GM23248 (cell line): Measurements from ENCODE around the gene RC3H2.

Experiments used
- EZH2 ChIP-seq: fragments of 200-600 bp; sonication (generic); IDR thresholded peaks from 2 replicates; pipeline ENCODE4 v1.6.1; 2018; ENCODE audit warnings: antibody characterized with exemption, mild to moderate bottlenecking; ENCODE audit not compliant: insufficient read depth, poor library complexity, severe bottlenecking
- EZH2phosphoT487 ChIP-seq: fragments of 200-600 bp; sonication (generic); IDR thresholded peaks from 2 replicates; pipeline ENCODE4 v1.6.1; 2018; ENCODE audit warnings: antibody characterized with exemption, moderate library complexity, mild to moderate bottlenecking, low read depth; ENCODE audit not compliant: insufficient read depth

DNA sequence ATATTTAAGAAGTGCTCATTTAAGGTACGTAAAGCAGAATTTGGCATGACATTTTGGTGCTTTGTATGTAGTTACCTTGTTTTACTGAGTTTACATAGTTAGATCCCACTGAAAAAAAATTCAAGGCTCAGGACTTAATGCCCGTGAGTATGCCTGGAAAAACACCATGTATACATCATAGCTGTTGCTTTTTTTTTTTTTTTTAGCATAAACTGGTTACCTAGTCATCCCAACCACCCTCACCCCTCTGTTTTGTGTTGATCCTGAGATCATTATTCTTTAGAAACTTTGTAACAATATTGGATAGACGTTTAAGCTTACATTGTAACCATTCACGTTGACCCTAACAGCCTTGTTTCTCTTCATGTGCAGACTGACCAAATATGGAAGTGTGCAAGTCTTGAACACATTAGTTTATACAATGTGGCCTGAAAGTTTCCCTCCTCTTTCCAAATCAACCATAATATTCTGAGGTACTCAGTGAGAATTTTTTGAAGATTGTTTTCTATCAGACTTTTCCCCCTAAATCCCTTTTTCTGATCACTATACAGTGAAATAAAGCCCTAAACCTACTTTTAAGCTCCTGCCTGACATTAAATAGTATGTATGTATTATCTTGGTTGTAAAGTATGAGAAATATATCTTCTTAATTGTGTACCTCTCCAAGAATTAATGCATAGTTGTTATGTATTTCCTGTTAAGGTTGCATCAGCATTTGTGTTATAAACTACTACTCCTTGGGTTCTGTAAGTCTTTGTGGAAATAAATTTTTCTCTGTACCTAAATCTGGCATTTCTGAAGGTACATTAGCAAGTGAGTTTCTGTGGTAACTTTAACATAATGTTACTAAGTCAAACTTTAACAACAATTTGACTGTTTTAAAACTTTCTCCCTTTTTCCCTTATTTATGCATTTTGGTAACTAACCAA, 40.1 kb upstream of the RC3H2 start:
- TF ChIP-seq EZH2 (no peak), EZH2phosphoT487 (no peak)
